DMS114 treated with DMSO at 0.1 percent for 48 hours (cell line): ENCODE measurements around the gene CGN.
"Not testable (repeated sequence)": the region's sequence is repeated elsewhere in the genome, so short reads cannot be mapped to it uniquely, and the experiment has no call there.

Experiments used
- DNase-seq: peaks from one replicate; lab custom pipeline; 2025; ENCODE audit not compliant: unreplicated experiment; lab: John Stamatoyannopoulos, UW

Gene CGN

GRCh38 chr1:151501474-151501873 is 9.7 kb upstream of the CGN start:
- no peak for DNase-seq

DNA sequence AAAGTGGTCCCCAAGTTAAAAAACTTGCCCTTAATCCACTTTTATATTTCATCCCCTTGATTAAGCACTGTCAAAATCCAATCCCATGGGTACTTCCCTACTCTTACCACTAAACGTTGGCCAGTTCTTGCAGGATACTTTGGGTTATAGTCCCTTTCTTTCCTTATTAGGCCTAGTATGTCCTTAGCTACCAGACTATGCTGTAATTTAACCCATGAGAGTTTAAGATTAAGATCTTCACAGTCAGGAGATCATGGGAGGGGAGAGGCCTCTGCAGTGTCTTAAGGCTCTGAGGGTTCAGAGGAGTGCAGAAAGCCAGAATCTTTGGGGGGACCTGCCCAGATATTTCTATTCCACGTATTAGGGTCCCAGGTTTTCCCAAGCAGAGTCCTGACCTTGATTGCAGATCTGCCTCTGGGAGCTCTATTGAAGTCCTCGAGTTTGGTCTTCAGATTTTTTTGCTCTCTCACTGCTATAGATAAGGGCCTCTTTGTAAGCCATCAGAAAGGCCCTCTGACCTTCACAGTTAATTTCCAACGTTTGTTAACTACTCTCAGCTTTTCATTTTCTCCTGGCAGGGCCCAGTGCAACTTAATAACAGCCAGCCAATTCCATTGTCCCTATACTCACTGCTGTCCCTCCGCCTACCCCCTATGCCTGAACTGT is 9.0 kb upstream of the CGN start:
- DNase-seq: no peak

DNA sequence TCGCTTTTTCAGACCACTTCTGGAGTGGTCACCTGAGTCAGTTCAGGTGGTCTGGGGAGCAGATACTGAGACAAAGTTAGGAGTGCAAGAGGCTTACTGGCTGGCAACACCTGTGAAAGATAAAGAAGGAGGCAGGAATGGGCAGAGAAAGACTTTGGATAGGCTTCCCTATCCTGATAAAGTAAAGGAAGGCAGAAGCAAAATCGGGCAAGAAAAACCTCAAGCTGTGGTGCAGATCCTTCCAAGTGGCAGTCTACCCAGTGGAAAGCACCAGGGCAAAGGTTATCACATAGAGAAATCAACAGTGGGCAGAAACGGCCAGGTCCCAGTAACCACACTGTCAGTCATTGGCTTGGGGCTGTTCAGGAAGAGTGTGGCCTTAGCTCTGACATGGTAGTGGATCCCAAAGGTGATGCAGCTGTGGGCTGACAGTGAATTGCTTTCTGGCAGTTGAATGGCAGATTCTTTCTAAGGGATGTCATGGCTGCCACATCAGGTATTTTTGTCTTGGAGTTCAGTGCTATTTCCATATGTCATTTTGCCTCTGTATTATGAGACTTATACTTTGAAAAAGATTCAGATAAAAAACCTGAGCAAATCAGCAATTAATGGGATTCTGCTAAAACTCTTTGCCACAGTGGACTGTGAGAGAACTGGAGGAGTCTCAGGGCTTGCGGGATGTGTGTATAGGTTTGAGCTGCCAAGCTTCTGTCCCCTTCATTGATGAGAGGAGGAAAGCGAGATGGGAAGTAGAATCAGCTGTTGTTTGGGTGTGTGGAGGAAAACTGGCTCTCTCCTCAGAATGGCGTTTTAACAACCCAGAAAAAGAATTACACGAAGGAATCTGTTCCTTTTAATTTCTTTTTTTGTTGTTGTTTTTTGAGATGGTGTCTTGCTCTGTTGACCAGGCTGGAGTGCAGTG is 8.1 kb upstream of the CGN start:
- DNase-seq: no peak

DNA sequence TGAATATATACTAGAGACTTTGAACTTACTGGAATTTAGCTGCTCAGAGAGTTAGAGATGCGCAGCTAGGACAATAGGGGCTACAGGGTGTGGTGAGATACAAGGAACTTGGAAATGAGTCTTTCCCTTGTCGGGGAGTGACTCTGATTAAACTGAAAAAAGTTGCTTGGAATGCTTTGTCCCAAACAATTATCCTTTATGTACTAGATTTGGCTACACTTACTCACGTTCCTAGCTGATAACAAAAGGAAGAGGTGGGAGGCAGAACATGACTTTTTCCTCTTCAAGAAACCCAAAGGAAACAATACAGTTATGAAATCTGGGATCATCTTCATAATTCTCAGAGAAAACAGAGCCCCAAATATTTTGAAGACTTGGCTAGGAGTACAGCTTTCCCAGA is 6.9 kb upstream of the CGN start:
- no peak for DNase-seq

DNA sequence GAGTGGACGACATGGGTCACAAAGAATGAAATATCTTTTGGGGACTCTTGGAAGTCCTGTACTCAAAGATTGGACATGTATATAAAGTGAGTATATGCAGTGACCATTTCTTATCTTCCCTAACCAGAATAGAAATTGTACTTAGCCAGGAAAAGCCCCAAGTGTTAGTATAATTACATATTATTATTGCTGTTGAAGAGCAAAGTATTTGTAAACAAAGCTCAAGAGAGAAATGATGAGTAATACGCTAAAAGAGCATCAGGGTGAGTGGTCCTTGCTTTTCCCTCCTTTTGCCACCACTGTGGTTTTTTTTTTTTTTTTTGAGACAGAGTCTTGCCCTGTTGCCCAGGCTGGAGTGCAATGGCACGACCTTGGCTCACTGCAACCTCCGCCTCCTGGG is 6.4 kb upstream of the CGN start:
- no peak for DNase-seq

DNA sequence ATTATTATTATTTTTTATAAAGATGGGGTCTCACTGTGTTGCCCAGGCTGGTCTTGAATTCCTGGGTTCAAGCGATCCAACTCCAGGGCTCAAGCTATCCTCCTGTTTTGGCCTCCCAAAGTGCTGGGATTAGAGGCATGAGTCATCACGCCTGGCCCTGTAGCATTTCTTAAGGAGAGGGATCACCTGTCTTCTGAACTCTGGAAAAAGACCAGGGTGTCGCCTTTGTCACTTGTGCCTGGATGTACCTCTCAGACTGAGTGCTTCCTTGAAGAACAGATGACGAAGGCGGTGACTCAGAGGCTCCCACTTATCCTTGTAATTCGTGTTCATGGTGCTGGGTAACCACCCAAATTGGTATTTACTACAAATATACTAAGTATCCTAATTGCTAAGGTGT is 2.4 kb upstream of the CGN start:
- no peak for DNase-seq

DNA sequence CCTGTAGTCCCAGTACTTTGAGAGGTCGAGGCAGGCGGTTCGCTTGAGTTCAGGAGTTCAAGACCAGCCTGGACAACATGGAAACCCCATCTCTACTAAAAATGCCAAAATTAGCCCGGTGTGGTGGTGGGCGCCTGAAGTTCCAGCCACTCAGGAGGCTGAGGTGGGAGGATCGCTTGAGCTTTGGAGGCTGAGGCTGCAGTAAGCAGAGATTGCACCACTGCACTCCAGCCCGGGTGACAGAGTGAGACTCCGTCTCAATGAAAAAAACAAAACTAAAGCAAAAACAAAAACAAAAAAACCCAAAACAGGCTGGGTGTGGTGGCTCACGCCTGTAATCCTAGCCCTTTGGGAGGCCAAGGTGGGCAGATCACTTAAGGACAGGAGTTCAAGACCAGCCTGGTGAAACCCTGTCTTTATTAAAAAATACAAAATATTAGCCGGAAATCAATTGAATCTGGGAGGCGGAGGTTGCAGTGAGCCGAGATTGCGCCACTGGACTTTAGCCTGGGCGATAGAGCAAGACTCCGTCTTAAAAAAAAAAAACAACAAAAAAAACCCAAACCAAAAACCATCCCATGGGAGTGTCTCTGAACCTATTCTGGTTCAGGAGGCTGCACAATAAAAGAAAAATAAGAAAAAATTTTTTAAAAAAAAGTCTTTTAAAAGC is 1.7 kb upstream of the CGN start:
- no peak for DNase-seq

- no peak for DNase-seq
Observed at GRCh38 chr1:151510020-151510405, 1.2 kb upstream of the CGN start.

GRCh38 chr1:151510614-151510956 is 602 bp upstream of the CGN start:
- no peak for DNase-seq

DNA sequence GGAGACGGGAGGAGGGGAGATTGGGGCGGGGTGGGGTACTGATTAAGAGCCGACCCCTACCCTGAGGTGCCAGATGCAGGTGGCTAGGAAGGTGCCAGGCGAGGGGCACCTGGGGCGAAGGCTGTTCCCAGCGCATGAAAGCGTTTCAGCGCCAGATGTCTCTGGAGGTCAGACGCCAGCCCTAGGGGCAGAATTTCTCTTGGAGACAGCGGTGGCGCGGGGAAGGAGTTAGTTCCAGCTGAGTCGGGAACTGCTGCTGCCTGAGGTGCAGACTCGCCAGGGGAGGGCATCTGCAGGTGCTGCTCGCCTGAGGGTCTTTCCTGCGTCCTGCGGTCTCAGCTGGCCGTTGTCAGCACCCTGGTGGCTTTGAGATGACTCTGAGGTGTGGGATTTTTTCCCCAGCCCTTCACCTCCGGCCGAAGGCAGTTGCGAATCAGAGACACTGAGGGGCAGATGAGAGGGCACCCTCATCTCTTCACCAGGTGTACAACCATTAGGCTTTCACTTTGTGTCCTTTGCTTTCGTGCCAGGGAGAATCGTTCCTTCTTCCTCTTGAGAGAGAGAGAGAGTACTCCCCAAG is 539 bp downstream of the CGN start:
- no peak for DNase-seq

DNA sequence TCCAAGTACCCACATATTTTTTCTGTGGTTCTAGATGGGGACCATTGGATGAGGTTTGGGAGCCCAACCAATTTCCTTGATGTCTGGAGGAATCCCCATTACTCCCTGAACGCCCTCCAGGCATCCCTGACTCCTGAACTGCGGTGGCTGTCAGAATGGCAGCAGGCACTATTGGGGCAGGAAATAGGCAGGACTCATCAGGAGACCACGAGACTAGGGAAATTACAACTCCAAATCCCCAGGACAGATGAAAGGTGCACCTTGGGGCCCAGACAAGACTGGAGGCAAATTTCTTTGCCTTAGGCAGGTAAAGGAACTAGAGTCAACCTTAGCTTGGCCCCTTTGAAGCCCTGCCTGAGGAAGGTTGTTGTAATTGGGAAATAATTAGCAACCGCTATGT is 1.1 kb downstream of the CGN start:
- no peak for DNase-seq

DNA sequence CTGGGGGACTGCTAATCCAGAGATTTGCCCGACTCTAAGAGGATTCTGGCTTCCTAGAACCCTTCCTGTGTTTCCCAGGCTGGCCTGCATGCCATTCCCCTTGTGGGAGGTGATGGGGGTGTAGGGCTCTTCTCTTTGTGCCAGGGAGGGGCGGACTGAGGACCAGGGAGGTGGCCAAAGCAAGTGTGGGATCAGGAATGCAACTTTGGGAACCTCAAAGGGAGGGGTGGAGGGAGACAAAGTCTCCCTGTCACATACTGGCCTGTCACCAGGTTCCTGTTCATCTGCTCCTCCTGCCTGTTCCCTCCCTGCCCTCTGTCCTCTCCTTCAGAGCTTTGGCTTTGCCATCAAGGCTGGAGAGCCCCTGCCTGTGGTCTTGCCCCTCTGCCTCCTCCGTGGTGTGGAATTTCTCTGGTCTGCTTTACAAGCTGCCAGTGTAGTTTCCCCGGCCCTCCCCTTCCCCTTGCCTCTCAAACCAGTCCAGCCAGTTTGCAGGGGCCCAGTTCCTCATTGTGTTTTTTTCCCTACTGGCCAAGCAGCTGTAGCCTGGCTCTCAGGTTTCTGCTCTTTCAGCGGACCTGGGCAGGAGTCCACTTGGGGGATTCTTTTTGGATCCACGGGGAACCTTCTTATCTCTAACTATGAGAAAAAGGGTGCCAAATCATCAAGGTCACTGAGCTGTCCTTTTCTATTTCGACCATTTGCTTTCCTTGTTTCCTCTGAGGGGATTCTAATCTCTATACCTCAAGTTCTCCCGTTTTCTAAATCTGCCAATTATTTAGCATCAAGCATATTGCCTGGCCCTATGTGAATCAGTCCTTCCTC is 1.8 kb downstream of the CGN start:
- no peak for DNase-seq

DNA sequence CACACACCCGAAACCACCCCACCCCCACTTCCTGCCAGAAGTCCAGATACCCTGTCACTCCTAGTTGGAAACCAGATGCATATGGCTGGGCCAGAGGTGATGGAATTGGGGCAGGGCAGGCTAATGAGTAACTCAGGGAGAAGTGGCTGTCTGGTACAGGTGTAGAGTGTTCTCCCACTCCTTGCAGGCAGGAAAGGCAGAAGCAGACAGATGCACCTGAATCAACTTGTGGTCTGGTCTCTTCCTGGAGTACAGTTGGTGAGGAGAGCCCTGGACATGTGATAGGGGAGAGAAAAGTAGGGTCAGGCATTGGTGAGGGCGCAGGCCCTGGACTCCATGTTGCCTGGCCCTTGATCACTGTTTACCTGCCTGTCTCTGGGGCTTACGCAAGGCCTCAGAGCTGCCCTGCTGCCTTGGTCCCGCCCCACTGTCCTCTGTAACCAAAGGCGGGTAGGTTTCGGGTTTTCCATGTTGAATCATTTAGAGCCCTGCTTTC is 2.5 kb downstream of the CGN start:
- no peak for DNase-seq

- no peak for DNase-seq
Observed at GRCh38 chr1:151514366-151514765, 3.2 kb downstream of the CGN start.

- no peak for DNase-seq
Observed at GRCh38 chr1:151515265-151515664, 4.1 kb downstream of the CGN start.

GRCh38 chr1:151516031-151516511 is 4.9 kb downstream of the CGN start:
- DNase-seq: no peak

- no peak for DNase-seq
Observed at GRCh38 chr1:151518431-151518830, 7.2 kb downstream of the CGN start.

GRCh38 chr1:151518936-151519335 is 7.7 kb downstream of the CGN start:
- no peak for DNase-seq

DNA sequence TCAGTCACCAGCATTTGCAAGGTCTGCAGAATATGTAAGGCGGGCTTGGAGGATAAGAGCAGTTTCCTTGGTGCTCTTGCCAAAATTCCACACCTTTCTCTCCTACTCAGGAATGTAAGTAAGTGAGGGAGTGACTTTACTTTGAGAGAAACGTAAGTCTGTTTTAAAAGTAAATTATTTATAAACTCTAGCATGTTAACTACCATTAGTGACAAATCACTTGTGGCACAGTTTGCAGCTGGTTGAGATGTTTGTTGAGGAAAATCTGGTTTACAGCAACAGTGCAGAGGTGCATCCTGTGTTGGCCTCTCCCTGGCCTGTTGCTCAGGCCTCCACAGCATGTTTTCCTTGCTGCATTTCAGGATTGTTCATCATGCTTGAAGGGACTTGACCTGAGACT is 8.5 kb downstream of the CGN start:
- no peak for DNase-seq

- no peak for DNase-seq
Observed at GRCh38 chr1:151520359-151520758, 9.2 kb downstream of the CGN start.

DNA sequence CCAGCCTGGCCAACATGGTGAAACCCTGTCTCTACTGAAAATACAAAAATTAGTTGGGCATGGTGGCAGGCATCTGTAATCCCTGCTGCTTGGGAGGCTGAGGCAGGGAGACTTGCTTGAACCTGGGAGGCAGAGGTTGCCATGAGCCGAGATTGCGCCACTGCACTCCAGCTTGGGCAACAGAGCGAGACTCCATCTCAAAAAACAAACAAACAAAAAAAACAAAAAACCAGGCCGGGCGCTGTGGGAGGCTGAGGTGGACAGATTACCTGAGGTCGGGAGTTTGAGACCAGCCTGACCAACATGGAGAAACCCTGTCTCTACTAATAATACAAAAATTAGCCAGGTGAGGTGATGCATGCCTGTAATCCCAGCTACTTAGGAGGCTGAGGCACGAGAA is 11.2 kb downstream of the CGN start:
- not testable (repeated sequence) for DNase-seq
